Skeletal muscle satellite cell (primary cell): ENCODE measurements around the gene RLBP1. TPM values are rescaled to one million over a fixed set of nuclear protein-coding genes. Genes with fewer than 3 reads are reported as not detected.
"Not testable (repeated sequence)": the region's sequence is repeated elsewhere in the genome, so short reads cannot be mapped to it uniquely, and the experiment has no call there.

Experiments used
- H3K27me3 ChIP-seq: 2 replicates; pipeline ENCODE4 v1.7.0; 2013; ENCODE audit warnings: low read length; ENCODE audit not compliant: control insufficient read depth, insufficient read depth
- H3K36me3 ChIP-seq: 2 replicates; pipeline ENCODE4 v1.7.0; 2013; ENCODE audit warnings: mild to moderate bottlenecking, control low read depth, low read length; ENCODE audit not compliant: insufficient read depth
- H3K4me1 ChIP-seq: 2 replicates; pipeline ENCODE4 v1.7.0; 2013; ENCODE audit warnings: low read length; ENCODE audit not compliant: control insufficient read depth, insufficient read depth
- H3K4me2 ChIP-seq: 2 replicates; pipeline ENCODE4 v1.7.0; 2013; ENCODE audit warnings: mild to moderate bottlenecking, low read length
- H3K4me3 ChIP-seq: 2 replicates; pipeline ENCODE4 v1.7.0; 2013; ENCODE audit warnings: low read length
- H3K9ac ChIP-seq: 2 replicates; pipeline ENCODE4 v1.7.0; 2013; ENCODE audit warnings: mild to moderate bottlenecking, low read depth, low read length, moderate library complexity
- H3K9me3 ChIP-seq: replicated peaks from 2 replicates; pipeline ENCODE4 v1.7.0; 2013; ENCODE audit warnings: mild to moderate bottlenecking, control low read depth, low read length
- total RNA-seq: library from RNA; depleted of rRNA; stranded (reverse); fragments of >200 nt; gene quantifications from 2 replicates; pipeline ENCODE4 v1.2.3, GENCODE V29; 2012; rRNA removed

RLBP1 gene
- not detected in 2 replicates for total RNA-seq

GRCh38 chr15:89221543-89221942 lies at the start of gene RLBP1:
Gene RLBP1, minus strand, starts transcription at chr15:89221579. Its CDS starts 2,604 bp downstream, at chr15:89218975.
- no peak within 1 kb of the TSS for H3K4me3 ChIP-seq
- H3K9ac ChIP-seq, result no peak within 1 kb of the TSS
- no peaks in the 10 kb centered on the region for H3K9me3 ChIP-seq
- H3K4me1 ChIP-seq, result no peaks in the 10 kb centered on the region
- no peaks in the 10 kb centered on the region for H3K36me3 ChIP-seq
- peaks cover 52% of the 10 kb centered on the region for H3K27me3 ChIP-seq
- no peak within 1 kb of the TSS for H3K4me2 ChIP-seq

DNA sequence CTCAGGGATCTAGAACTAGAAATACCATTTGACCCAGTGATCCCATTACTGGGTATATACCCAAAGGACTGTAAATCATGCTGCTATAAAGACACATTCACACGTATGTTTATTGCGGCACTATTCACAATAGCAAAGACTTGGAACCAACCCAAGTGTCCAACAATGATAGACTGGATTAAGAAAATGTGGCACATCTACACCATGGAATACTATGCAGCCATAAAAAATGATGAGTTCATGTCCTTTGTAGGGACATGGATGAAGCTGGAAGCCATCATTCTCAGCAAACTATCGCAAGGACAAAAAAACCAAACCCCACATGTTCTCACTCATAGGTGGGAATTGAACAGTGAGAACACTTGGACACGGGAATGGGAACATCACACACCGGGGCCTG lies 28.8 kb upstream of the RLBP1 start:
- not testable (repeated sequence) for H3K27me3 ChIP-seq, H3K9me3 ChIP-seq, H3K4me3 ChIP-seq, H3K9ac ChIP-seq, H3K4me2 ChIP-seq, H3K4me1 ChIP-seq, H3K36me3 ChIP-seq

- H3K9me3 ChIP-seq, result no peaks in the 10 kb centered on the region
- no peak overlapping the region for H3K4me2 ChIP-seq
- no peaks in the 10 kb centered on the region for H3K36me3 ChIP-seq
- H3K27me3 ChIP-seq, result no peaks in the 10 kb centered on the region
- H3K4me1 ChIP-seq, result peaks cover 11% of the 10 kb centered on the region
- no peak overlapping the region for H3K9ac ChIP-seq
- H3K4me3 ChIP-seq, result no peak overlapping the region
Measured at GRCh38 chr15:89248584-89248983, 27.2 kb upstream of the RLBP1 start.

- no peaks in the 10 kb centered on the region for H3K27me3 ChIP-seq
- H3K9me3 ChIP-seq, result no peaks in the 10 kb centered on the region
- H3K4me1 ChIP-seq, result peaks cover 19% of the 10 kb centered on the region
- no peak overlapping the region for H3K9ac ChIP-seq
- H3K36me3 ChIP-seq, result no peaks in the 10 kb centered on the region
- no peak overlapping the region for H3K4me3 ChIP-seq
- no peak overlapping the region for H3K4me2 ChIP-seq
Measured at GRCh38 chr15:89247446-89247845, 26.1 kb upstream of the RLBP1 start.

GRCh38 chr15:89244574-89244903 lies 23.2 kb upstream of the RLBP1 start:
- H3K4me1 ChIP-seq, result peaks cover 19% of the 10 kb centered on the region
- H3K4me3 ChIP-seq, result peak overlapping the region; percentile 87
- no peaks in the 10 kb centered on the region for H3K9me3 ChIP-seq
- H3K36me3 ChIP-seq, result no peaks in the 10 kb centered on the region
- no peaks in the 10 kb centered on the region for H3K27me3 ChIP-seq
- H3K4me2 ChIP-seq, result peak overlapping the region; percentile 97
- peak overlapping the region; percentile 86 for H3K9ac ChIP-seq

DNA sequence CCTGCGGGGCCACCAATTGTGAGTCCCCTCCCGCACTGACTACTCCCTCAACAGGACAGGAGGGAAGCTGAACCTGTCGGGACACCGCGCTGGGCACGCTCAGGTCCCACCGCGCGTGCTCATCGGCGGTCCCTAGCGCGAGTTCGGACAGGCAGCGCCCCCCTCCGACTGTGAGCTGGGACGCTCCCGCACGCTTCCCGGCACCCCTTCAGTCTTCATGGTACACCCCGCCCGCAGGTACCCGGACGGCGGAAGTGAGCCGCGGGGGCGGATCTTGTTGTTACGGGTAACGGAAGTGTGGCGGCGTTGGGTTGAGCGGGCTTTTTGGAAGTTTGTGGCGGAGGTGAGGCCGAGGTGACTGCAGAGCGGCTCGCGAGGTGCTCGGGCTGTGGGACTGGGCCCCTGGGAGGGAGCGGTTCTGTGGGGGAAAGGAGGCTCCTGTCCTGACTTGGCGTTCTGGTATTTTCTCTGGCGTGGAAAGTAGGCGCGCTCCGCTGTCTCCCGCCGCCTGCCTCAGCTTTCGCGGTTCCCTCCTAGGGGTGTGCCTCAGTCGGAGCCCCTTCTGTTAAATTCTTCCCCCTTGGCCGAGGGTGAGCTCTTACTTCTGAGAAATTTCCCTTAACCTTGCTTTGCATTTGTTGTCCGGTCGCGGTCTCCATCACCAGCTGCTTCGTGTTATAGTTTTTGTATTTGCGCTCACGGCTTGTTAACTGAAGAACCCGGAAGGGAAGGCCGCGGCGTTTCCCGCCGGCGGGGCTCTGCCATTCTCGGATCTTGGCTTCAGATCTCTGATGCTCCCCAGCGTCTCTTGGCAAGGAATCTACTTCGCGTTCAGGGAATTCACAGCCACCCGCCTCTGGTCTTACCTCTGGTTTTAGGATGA lies 22.6 kb upstream of the RLBP1 start, which contains the start of gene FANCI:
Gene FANCI, plus strand, starts transcription at position 289 of the 883 bp plus-strand sequence. CDS start 3,669 bp downstream, outside the sequence.
- no peaks in the 10 kb centered on the region for H3K9me3 ChIP-seq
- H3K9ac ChIP-seq, result peak within 1 kb of the TSS; percentile 86
- peak within 1 kb of the TSS; percentile 87 for H3K4me3 ChIP-seq
- H3K4me1 ChIP-seq, result peaks cover 19% of the 10 kb centered on the region
- peak within 1 kb of the TSS; percentile 97 for H3K4me2 ChIP-seq
- H3K27me3 ChIP-seq, result peaks cover under 1% of the 10 kb centered on the region
- no peaks in the 10 kb centered on the region for H3K36me3 ChIP-seq

DNA sequence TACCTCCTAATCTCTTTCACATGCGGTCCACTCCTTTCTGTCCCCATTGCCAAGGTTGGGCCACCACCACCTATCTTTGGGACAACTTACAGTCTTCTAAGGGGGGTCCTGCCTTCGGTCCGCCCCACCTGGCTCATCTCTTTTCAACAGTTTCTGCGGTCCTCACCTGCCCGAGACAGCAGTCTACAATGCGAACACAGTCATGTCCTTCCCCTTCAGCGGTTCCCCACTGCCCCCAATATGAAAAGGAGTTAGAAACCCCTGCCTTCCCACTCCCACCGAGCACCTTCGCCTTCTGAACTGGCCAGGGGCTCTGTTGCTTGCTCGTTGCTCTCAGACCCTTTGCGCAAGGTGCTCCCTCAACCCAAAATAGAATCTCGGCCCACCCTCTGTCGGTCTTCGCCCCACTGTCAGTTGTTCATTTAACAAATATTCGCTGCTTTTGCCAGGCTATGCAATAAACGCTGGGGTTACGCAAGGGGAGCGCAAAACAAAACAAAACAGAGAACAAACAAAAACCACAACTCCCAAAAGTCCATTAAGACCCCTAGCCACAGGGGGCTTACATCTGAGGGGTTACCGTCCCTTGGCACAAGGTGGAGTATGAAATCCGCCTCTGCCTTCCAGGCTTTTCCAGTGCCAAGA lies 21.8 kb upstream of the RLBP1 start:
- Histone ChIP-seq H3K9ac (peak overlapping the region; percentile 86), H3K27me3 (peaks cover 7% of the 10 kb centered on the region)

DNA sequence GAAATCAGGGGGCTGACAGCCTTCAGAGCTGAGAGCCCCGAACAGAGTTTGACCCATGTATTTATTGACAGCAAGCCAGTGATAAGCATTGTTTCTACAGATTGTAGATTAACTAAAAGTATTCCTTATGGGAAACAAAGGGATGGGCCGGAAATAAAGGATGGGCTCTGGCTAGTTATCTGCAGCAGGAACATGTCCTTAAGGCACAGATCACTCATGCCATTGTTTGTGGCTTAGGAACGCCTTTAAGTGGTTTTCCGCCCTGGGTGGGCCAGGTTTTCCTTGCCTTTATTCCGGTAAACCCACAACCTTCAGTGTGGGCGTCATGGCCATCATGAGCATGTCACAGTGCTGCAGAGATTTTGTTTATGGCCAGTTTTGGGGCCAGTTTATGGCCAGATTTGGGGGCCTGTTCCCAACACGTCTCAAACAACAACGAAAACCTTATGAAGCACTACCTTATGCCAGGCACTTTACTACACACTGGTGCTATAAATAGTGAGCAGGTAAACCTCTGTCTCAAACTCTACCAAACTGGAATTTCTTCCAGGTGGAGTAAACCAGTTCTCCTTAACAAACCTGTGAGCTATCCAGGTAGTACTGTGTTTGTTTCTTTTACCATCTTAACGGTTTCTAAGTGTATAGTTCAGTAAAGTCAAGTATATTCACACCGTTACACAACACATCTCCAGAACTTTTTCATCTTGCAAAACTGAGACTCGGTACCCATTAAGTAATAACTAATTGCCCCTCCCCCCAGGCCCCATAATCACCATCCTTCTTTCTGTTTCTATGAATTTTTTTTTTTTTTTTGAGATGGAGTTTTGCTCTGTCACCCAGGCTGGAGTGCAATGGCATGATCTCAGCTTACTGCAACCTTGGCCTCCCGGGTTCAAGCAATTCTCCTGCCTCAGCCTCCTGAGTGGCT lies 18.8 kb upstream of the RLBP1 start:
- not testable (repeated sequence) for H3K9me3 ChIP-seq, H3K9ac ChIP-seq, H3K36me3 ChIP-seq, H3K4me3 ChIP-seq, H3K4me2 ChIP-seq
- peaks cover 23% of the 10 kb centered on the region for H3K27me3 ChIP-seq
- peaks cover 14% of the 10 kb centered on the region for H3K4me1 ChIP-seq

More for the DNA sequence above, 21.8 kb upstream of the RLBP1 start:
- no peaks in the 10 kb centered on the region for H3K9me3 ChIP-seq
- peak overlapping the region; percentile 97 for H3K4me2 ChIP-seq
- no peaks in the 10 kb centered on the region for H3K36me3 ChIP-seq
- peaks cover 19% of the 10 kb centered on the region for H3K4me1 ChIP-seq
- H3K4me3 ChIP-seq, result peak overlapping the region; percentile 87

DNA sequence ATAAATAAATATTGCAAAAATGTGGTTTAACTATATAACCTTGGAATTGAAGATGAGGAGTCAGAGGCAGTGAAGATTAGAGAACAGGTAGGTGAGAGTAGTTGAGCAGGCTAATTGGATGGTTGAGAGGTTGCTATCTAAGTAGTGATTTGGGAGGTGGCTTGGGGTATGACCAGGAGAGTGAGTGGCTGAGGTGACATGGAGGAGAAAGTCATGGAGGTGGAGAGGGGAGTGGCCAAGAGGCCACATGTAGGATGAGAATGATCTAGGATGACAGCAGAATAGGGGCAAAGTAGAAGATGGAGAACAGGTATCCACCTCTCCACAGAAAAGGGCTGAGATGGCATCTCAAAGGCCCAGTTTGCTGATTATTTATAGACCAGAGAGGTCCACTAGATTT lies 10.5 kb upstream of the RLBP1 start:
- H3K36me3 ChIP-seq, result no peaks in the 10 kb centered on the region
- no peaks in the 10 kb centered on the region for H3K9me3 ChIP-seq
- H3K4me3 ChIP-seq, result no peak overlapping the region

GRCh38 chr15:89230277-89230676 lies 8.9 kb upstream of the RLBP1 start:
- Histone ChIP-seq H3K4me3 (no peak overlapping the region), H3K9ac (no peak overlapping the region), H3K4me1 (peaks cover 8% of the 10 kb centered on the region), H3K4me2 (no peak overlapping the region), H3K36me3 (no peaks in the 10 kb centered on the region), H3K27me3 (peaks cover 10% of the 10 kb centered on the region), H3K9me3 (no peaks in the 10 kb centered on the region)

More for the DNA sequence above, 10.5 kb upstream of the RLBP1 start:
- Histone ChIP-seq H3K4me2 (no peak overlapping the region), H3K9ac (no peak overlapping the region), H3K27me3 (peaks cover 16% of the 10 kb centered on the region), H3K4me1 (peaks cover 8% of the 10 kb centered on the region)

GRCh38 chr15:89227425-89227824 lies 6.0 kb upstream of the RLBP1 start:
- H3K9ac ChIP-seq, result no peak overlapping the region
- peaks cover 8% of the 10 kb centered on the region for H3K4me1 ChIP-seq
- H3K9me3 ChIP-seq, result no peaks in the 10 kb centered on the region
- H3K4me2 ChIP-seq, result no peak overlapping the region
- H3K27me3 ChIP-seq, result peaks cover 5% of the 10 kb centered on the region
- H3K36me3 ChIP-seq, result no peaks in the 10 kb centered on the region
- H3K4me3 ChIP-seq, result no peak overlapping the region
